Measurements from ENCODE around the gene RPRD2. TPM values are rescaled to one million over a fixed set of nuclear protein-coding genes. Genes with fewer than 3 reads are reported as not detected.
"Not testable (repeated sequence)": the region's sequence is repeated elsewhere in the genome, so short reads cannot be mapped to it uniquely, and the experiment has no call there.

RPRD2 gene
- total RNA-seq, 6 donors from 2014 or later = 14.6 to 29.8 (median 26.3) TPM

DNA sequence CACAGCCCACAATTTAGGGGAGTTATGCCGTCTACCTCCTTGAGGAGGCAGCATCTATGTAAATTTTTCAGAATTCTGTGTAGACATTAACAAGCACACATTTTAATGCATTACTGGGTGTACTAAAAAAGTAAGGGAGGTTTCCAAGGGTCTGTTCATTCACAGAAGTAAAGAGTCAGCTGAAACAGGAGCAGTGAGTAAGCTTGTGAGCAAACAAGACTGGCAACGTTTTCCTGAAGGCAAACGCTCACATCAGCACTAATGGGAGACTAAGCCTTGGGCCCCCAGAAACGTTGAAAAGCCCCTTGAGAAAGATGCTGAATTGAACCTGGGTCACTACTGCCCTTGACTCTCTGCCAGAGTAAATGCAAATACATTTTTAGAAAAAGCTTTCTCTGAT is 25.7 kb downstream of the RPRD2 start:
- H3K4me1 ChIP-seq = peaks cover 0 to 17% (median 12%) of the 10 kb centered on the region in 4 donors
- no peaks in the 10 kb centered on the region for H3K9me3 ChIP-seq
- DNase-seq (no peak), ATAC-seq (ENCODE audit: low FRiP score in 2 of 2) (no peak)
- H3K4me3 ChIP-seq = no peak overlapping the region
- H3K27ac ChIP-seq = no peak overlapping the region
- no peaks in the 10 kb centered on the region for H3K36me3 ChIP-seq
- 36 to 55% methylated on average over 4 of the region's 4 CpGs for WGBS, 2 donors
- TF ChIP-seq EP300 (IDR thresholded peaks at IDR 0.05) (no peak), POLR2AphosphoS5 (IDR thresholded peaks at IDR 0.05) (no peak), POLR2A (IDR thresholded peaks at IDR 0.05) (no peak)
- TF ChIP-seq, protein P1, sequence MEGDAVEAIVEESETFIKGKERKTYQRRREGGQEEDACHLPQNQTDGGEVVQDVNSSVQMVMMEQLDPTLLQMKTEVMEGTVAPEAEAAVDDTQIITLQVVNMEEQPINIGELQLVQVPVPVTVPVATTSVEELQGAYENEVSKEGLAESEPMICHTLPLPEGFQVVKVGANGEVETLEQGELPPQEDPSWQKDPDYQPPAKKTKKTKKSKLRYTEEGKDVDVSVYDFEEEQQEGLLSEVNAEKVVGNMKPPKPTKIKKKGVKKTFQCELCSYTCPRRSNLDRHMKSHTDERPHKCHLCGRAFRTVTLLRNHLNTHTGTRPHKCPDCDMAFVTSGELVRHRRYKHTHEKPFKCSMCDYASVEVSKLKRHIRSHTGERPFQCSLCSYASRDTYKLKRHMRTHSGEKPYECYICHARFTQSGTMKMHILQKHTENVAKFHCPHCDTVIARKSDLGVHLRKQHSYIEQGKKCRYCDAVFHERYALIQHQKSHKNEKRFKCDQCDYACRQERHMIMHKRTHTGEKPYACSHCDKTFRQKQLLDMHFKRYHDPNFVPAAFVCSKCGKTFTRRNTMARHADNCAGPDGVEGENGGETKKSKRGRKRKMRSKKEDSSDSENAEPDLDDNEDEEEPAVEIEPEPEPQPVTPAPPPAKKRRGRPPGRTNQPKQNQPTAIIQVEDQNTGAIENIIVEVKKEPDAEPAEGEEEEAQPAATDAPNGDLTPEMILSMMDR (IDR thresholded peaks at IDR 0.05) = no peak
- H3K27me3 ChIP-seq = no peaks in the 10 kb centered on the region

DNA sequence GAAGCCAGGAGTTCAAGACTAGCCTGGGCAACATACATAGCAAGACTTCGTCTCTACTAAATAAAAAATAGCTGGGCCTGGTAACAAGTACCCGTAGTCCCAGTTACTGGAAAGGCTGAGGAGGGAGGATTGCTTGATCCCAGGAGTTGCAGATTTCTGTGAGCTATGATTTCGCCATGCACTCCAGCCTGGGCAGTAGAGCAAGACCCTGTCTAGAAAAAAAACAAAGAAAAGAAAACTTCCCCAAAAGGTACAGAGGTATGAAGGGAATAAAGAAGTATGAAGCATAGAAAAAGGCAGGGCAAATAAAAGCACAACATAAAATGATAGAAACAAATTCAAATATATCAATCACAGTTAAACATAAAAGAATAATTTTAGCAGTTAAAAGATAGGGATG is 28.7 kb downstream of the RPRD2 start:
- 89 to 90% methylated on average over 3 of the region's 3 CpGs for WGBS, 2 donors
- Histone ChIP-seq H3K27ac (no peak overlapping the region), H3K27me3 (no peaks in the 10 kb centered on the region), H3K4me3 (no peak overlapping the region), H3K36me3 (no peaks in the 10 kb centered on the region), H3K4me1 (peaks cover 0 to 12% (median 3%) of the 10 kb centered on the region in 4 donors), H3K9me3 (no peaks in the 10 kb centered on the region)
- TF ChIP-seq, protein P1 (IDR thresholded peaks at IDR 0.05) = no peak
- no peak for TF ChIP-seq POLR2A (IDR thresholded peaks at IDR 0.05)
- no peak for TF ChIP-seq EP300 (IDR thresholded peaks at IDR 0.05)
- no peak for TF ChIP-seq POLR2AphosphoS5 (IDR thresholded peaks at IDR 0.05)
- no peak for DNase-seq
- no peak for ATAC-seq (ENCODE audit: low FRiP score in 2 of 2)

DNA sequence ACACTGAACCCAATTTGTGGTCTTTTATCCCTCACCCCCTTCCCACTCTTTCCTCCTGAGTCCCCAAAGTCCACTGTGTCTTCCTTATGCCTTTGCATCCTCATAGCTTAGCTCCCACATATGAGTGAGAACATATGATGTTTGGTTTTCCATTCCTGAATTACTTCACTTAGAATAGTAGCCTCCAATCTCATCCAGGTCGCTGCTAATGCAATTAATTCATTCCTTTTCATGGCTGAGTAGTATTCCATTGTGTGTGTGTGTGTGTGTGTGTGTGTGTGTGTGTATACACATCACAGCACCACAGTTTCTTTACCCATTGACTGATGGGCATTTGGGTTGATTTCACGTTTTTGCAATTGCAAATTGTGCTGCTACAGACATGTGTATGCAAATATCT is 31.2 kb downstream of the RPRD2 start:
- H3K4me3 ChIP-seq; ATAC-seq (ENCODE audit: low FRiP score in 2 of 2); H3K4me1 ChIP-seq; H3K27me3 ChIP-seq; H3K36me3 ChIP-seq; H3K27ac ChIP-seq; DNase-seq; H3K9me3 ChIP-seq: not testable (repeated sequence)
- WGBS, 2 donors = 98% methylated on average over 2 of the region's 2 CpGs

DNA sequence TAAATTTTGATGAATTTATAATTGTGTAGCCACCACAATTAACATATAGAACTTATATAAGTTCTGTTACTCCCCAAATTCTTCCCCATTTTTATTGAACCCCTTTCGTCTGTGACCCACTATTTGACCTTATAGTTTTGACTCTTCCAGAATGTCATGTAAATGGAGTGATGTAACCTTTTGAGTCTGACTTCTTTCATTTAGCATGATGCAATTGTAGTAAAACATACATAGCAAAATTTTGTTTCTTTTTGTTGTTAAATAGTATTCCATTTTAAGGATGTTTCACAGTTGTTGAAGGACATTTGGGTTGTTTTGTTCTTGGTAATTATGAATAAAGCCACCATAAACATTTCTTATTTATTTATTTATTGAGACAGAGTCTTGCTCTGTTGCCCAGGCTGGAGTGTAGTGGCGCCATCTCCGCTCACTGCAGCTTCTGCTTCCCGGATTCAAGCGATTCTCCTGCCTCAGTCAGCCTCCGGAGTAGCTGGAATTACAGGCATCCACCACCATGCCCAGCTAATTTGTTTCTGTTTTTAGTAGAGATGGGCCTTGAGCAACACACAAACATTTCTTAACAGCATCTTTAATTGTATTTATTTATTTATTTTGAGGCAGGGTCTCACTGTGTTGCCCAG is 33.6 kb downstream of the RPRD2 start:
- ATAC-seq (ENCODE audit: low FRiP score in 2 of 2) = no peak
- WGBS, 2 donors = 93 to 97% methylated on average over 6 of the region's 6 CpGs

DNA sequence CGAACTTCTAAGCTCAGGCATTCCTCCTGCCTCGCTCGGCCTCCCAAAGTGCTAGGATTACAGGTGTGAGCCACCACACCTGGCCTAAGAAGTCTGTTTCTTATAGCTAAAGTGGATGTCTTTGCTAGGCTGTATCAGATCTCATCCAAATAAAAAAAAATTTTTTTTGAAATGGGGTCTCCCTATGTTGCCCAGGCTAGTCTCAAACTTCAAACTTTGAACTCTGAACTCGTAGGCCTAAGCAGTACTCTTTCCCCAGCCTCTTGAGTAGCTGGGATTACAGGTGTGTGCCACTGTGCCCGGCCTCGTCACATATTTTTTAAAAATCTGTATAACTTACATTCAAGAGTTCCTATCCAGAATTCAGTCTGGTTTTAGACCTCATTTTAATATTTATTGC is 40.5 kb downstream of the RPRD2 start:
- no peak for DNase-seq
- no peaks in the 10 kb centered on the region for H3K9me3 ChIP-seq
- peaks cover 7 to 24% (median 12%) of the 10 kb centered on the region in 4 donors for H3K4me1 ChIP-seq
- H3K27me3 ChIP-seq = no peaks in the 10 kb centered on the region
- H3K36me3 ChIP-seq = no peaks in the 10 kb centered on the region
- 87 to 96% methylated on average over 6 of the region's 6 CpGs for WGBS, 2 donors
- H3K27ac ChIP-seq = no peak overlapping the region
- no peak for ATAC-seq (ENCODE audit: low FRiP score in 2 of 2)
- H3K4me3 ChIP-seq = no peak overlapping the region
- no peak for TF ChIP-seq EP300 (IDR thresholded peaks at IDR 0.05)

More for the DNA sequence above, 33.6 kb downstream of the RPRD2 start:
- Histone ChIP-seq H3K36me3 (no peaks in the 10 kb centered on the region), H3K4me1 (no peaks in the 10 kb centered on the region), H3K9me3 (no peaks in the 10 kb centered on the region), H3K4me3 (no peak overlapping the region), H3K27ac (no peak overlapping the region), H3K27me3 (no peaks in the 10 kb centered on the region)
- TF ChIP-seq, protein P1 (IDR thresholded peaks at IDR 0.05) = no peak
- TF ChIP-seq POLR2A (IDR thresholded peaks at IDR 0.05) = no peak
- no peak for TF ChIP-seq EP300 (IDR thresholded peaks at IDR 0.05)
- TF ChIP-seq POLR2AphosphoS5 (IDR thresholded peaks at IDR 0.05) = no peak
- no peak for DNase-seq

DNA sequence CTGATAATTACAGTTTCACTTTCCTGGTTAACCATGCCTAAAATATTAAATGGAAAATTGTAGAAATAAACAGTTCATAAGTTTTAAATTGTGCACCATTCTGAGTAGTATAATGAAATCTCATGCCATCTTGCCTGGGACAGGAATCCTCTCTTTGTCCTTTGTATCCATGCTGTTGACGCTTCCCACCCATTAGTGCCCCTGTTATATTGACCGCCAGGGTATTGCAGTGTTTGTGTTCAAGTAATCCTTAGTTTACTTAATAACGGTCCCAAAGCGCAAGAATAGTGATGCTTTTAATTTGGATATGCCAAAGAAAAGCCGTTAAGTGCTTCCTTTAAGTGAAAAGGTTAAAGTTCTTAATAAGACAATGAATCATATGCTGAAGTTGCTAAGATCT is 41.7 kb downstream of the RPRD2 start:
- WGBS, 2 donors = 75 to 78% methylated on average over 5 of the region's 5 CpGs
- TF ChIP-seq, protein P1 (IDR thresholded peaks at IDR 0.05) = no peak
- TF ChIP-seq EP300 (IDR thresholded peaks at IDR 0.05) = no peak
- TF ChIP-seq POLR2AphosphoS5 (IDR thresholded peaks at IDR 0.05) = no peak
- no peak for TF ChIP-seq POLR2A (IDR thresholded peaks at IDR 0.05)
- no peak for ATAC-seq (ENCODE audit: low FRiP score in 2 of 2)

More for the DNA sequence above, 41.7 kb downstream of the RPRD2 start:
- Histone ChIP-seq H3K9me3 (no peaks in the 10 kb centered on the region), H3K27me3 (no peaks in the 10 kb centered on the region), H3K36me3 (no peaks in the 10 kb centered on the region), H3K4me1 (peaks cover 16 to 34% (median 21%) of the 10 kb centered on the region in 4 donors), H3K4me3 (no peak overlapping the region), H3K27ac (no peak overlapping the region)
- DNase-seq = no peak
